ENCODE data around the gene GPER1. TPM values are rescaled to one million over a fixed set of nuclear protein-coding genes. Genes with fewer than 3 reads are reported as not detected.
A peak's percentile ranks its signal among the peaks of the same experiment; 100 is the strongest.

The GPER1 gene
- total RNA-seq, 2 donors from 2014 or later = 4.6 to 6.9 TPM

DNA sequence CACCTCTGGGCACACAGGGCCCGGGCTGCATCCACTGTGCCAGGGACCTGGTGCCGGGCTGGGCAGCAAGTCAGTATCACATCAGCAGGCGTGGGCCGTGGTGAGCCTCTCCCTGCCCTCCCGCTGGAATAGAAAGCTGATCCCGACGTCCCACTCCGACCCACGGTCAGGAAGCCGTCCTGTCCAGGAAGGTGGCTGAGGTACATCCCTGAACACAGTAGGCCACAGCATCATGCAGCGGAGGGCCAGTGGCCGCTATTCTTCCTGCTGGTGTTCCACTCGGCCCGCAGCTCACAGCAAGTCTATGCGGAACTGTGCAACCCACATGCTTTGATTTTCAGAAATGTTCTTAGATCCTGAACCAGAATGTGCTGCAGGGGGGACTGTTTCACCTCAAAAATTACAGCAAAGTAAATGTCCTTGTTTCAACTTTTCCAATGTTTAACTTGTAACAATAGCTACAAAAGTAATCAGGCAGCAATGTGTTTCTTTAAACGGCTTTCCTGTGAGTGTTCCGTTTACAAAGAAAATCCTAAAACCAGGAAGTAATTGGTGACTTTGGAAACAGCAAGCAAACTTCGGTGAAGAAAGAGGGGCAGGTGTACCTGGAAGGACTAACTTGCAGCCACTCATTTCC lies 44.2 kb upstream of the GPER1 start:
- no peaks in the 10 kb centered on the region for H3K9me3 ChIP-seq
- peak overlapping the region; percentile 86 to 94 for H3K27ac ChIP-seq
- peak overlapping the region; percentile 21 to 81 for H3K4me3 ChIP-seq
- no peaks in the 10 kb centered on the region for H3K27me3 ChIP-seq
- peaks cover 0 to 57% of the 10 kb centered on the region in 2 donors for H3K4me1 ChIP-seq
- TF ChIP-seq, protein P1, sequence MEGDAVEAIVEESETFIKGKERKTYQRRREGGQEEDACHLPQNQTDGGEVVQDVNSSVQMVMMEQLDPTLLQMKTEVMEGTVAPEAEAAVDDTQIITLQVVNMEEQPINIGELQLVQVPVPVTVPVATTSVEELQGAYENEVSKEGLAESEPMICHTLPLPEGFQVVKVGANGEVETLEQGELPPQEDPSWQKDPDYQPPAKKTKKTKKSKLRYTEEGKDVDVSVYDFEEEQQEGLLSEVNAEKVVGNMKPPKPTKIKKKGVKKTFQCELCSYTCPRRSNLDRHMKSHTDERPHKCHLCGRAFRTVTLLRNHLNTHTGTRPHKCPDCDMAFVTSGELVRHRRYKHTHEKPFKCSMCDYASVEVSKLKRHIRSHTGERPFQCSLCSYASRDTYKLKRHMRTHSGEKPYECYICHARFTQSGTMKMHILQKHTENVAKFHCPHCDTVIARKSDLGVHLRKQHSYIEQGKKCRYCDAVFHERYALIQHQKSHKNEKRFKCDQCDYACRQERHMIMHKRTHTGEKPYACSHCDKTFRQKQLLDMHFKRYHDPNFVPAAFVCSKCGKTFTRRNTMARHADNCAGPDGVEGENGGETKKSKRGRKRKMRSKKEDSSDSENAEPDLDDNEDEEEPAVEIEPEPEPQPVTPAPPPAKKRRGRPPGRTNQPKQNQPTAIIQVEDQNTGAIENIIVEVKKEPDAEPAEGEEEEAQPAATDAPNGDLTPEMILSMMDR (IDR thresholded peaks at IDR 0.05) = no peak
- no peak for DNase-seq (ENCODE audit: low spot score)
- no peaks in the 10 kb centered on the region for H3K36me3 ChIP-seq

DNA sequence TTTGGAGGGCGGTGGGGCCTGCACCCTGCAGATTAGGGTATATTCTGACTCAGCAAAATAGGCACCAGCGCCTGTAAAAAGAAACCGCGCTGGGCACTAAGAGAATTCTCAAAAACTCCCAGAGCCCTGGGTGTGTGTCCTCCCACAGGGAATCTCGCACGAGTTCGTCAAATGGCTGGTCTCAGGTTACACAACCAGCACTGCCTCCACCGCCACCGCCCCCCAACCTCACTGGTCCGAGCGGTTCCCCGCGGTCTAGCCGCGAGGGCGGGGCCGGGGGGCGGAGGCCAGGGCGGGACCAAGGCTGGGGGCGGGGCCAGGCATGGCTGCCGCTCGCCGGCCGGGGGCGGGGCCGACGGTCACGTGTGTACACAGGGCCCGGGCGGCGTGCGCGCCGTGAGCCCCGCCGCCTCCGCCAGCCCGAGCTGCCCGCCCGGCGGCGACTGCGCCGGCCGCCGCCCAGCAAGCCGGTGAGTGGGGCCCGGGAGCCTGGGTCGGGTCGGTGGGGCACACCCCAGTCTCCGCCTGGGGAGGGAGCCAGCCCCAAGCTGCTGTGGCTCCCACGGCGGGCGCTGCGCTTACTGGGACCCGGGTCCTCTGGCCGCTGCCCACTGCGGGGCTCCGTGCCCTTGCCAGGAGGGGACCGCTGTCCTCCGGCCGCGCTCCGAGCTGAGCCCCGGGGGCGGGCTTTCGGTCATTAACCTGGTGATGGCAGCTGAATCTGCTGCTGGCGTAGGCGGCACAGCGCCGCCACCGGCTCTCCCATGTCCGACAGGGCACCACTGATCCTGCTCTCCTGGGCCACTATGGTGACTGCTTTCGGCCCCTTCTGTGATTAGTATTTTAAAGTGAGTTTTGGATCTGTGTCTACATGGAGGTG lies 43.5 kb upstream of the GPER1 start, which contains the start of gene GPR146:
TSS of gene GPR146 (plus strand) at position 358 of the 880 bp plus-strand sequence. CDS start 12,970 bp downstream, outside the sequence.
- peak within 1 kb of the TSS; percentile 64 to 81 for H3K4me3 ChIP-seq
- peak within 1 kb of the TSS; percentile 94 to 95 for H3K27ac ChIP-seq
- peak; percentile 98 for DNase-seq (ENCODE audit: low spot score)
- TF ChIP-seq, protein P1 (IDR thresholded peaks at IDR 0.05) = peak; percentile 51 to 68
- no peaks in the 10 kb centered on the region for H3K36me3 ChIP-seq
- no peaks in the 10 kb centered on the region for H3K27me3 ChIP-seq
- peaks cover 0 to 64% of the 10 kb centered on the region in 2 donors for H3K4me1 ChIP-seq
- H3K9me3 ChIP-seq = no peaks in the 10 kb centered on the region

DNA sequence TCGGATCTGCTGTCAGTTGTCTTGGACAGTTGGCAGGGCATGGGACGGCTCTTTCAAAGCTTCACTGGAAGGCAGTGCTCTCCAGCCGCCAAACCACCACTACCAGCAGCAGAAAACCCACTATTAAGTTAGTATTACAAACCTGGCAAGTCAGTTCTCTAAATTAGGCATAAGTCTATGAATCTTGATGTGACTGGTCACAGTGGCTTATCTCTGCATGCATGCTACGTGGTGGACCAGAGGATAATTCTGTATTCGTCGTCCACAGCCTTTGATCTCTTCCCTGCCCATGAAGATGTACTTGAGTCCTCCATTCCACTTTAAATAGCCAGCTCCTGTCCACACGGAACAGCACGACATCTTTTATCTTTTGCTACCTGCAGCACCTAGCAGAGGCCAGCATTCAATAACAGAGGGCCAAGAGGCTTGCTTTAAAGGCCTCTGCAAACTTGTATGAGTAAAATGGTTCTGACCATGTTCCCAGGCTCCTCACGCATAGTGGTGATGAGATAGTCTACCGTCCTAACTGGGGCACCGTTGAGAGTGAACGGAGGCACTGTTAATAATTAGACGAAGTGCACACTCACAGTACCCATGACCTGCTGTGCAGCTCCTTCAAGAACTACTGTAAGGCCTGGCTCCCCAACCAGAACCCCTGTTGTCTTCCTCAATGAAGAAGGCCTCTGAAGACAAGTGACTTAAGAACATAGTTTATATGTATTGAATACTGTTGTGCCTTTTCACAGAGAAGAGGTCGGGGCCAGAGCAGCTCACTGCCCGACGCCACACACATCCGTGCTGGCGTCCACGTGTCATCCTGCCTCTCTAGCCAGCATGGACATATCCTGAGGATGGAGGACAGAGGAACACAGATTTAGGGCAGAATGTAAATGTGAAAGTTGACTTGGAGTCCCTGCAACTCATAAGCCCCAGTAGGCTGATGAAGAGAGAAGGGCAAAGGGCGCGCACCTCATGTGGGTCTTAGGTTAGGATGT lies 42.5 kb upstream of the GPER1 start:
- Histone ChIP-seq H3K9me3 (no peaks in the 10 kb centered on the region), H3K4me3 (peak overlapping the region; percentile 64 to 81), H3K27me3 (no peaks in the 10 kb centered on the region), H3K27ac (peak overlapping the region; percentile 94 to 95), H3K4me1 (peaks cover 0 to 72% of the 10 kb centered on the region in 2 donors), H3K36me3 (no peaks in the 10 kb centered on the region)
- DNase-seq (ENCODE audit: low spot score) = no peak
- TF ChIP-seq, protein P1 (IDR thresholded peaks at IDR 0.05) = no peak

DNA sequence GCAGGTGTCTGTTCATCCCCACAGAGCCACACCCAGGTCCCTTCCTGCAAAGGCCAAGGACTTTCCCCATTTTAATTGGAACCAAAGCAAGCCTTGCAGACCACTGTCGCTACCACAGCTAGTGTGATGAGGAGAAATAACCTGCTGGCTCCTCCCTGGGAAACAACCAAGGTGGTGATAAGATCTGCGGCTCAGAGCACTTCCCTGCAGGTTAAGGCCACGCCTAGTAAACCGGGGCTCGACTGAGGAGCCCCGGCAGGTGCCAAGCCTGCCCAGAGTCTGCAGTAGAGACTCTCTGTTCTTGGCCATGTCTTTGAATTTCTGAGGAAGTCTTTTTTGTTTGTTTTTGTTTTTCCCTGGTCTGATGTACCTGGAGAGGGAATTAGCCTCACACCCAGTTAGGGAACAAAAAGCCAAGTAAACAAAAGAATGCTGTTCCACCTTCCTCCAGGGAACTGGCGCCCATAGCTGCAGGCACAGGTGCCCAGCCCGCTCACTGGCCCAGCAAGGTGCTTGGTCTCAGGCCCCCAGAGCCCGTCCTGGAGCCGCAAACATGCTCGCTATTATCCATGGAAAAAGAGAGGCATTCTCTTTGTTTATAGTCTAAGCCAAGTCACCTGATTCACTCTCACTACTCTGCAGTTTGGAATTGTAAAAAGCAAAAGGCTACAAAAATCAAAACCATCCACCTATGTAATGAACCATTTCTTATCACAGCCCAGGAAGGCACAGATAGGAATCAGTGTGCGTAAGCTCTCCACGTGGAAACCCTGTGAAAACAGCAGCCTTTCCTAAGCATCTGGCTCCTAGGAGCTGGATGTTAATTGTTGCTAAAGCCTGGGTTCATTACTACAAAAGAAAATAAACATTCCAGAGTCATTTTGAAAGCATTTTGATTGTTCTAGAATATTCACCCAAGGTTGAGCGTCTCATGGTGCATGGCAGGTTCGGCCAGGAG lies 40.9 kb upstream of the GPER1 start:
- H3K36me3 ChIP-seq = no peaks in the 10 kb centered on the region
- H3K4me3 ChIP-seq = no peak overlapping the region
- peaks cover 0 to 71% of the 10 kb centered on the region in 2 donors for H3K4me1 ChIP-seq
- no peak for DNase-seq (ENCODE audit: low spot score)
- no peaks in the 10 kb centered on the region for H3K9me3 ChIP-seq
- H3K27ac ChIP-seq = no peak overlapping the region
- TF ChIP-seq, protein P1 (IDR thresholded peaks at IDR 0.05) = no peak
- no peaks in the 10 kb centered on the region for H3K27me3 ChIP-seq
